GM23248 (cell line): ENCODE measurements around the gene GCK. TPM values are rescaled to one million over a fixed set of nuclear protein-coding genes. Genes with fewer than 3 reads are reported as not detected.

Experiments used
- DNase-seq: peaks from one replicate; pipeline ENCODE4 v3.0.0-alpha.2; 2015
- H2AFZ ChIP-seq: fragments of 200-600 bp; sonication (generic); 2 replicates; pipeline ENCODE4 v1.6.1; 2016; ENCODE audit warnings: antibody characterized with exemption
- H3F3A ChIP-seq: fragments of 200-600 bp; sonication (generic); 2 replicates; pipeline ENCODE4 v1.6.1; 2016; ENCODE audit warnings: mild to moderate bottlenecking, antibody characterized with exemption, mixed run types; ENCODE audit not compliant: insufficient read depth
- H3K27ac ChIP-seq: fragments of 200-600 bp; sonication (generic); 2 replicates; pipeline ENCODE4 v1.5.1; 2016; ENCODE audit warnings: mild to moderate bottlenecking
- H3K27me3 ChIP-seq: fragments of 200-600 bp; sonication (generic); replicated peaks from 2 replicates; pipeline ENCODE4 v1.6.1; 2016; ENCODE audit warnings: mild to moderate bottlenecking; ENCODE audit not compliant: insufficient read depth
- H3K36me3 ChIP-seq: fragments of 200-600 bp; sonication (generic); 2 replicates; pipeline ENCODE4 v1.6.1; 2016; ENCODE audit warnings: low read depth, mild to moderate bottlenecking
- H3K4me1 ChIP-seq: fragments of 200-600 bp; sonication (generic); 2 replicates; pipeline ENCODE4 v1.6.1; 2016; ENCODE audit warnings: mild to moderate bottlenecking; ENCODE audit not compliant: insufficient read depth
- H3K4me2 ChIP-seq: fragments of 200-600 bp; sonication (generic); one replicate; pipeline ENCODE4 v1.6.1; 2016; ENCODE audit warnings: mild to moderate bottlenecking; ENCODE audit not compliant: unreplicated experiment
- H3K4me3 ChIP-seq: fragments of 200-600 bp; sonication (generic); 2 replicates; pipeline ENCODE4 v1.5.1; 2016; ENCODE audit warnings: mild to moderate bottlenecking
- H3K79me2 ChIP-seq: fragments of 200-600 bp; sonication (generic); 2 replicates; pipeline ENCODE4 v1.6.1; 2016; ENCODE audit warnings: mild to moderate bottlenecking; ENCODE audit not compliant: insufficient read depth
- H3K9ac ChIP-seq: fragments of 200-600 bp; sonication (generic); 2 replicates; pipeline ENCODE4 v1.6.1; 2016; ENCODE audit warnings: mild to moderate bottlenecking
- H3K9me2 ChIP-seq: fragments of 200-600 bp; sonication (generic); 2 replicates; pipeline ENCODE4 v1.6.1; 2016; ENCODE audit warnings: mixed run types, mild to moderate bottlenecking, moderate library complexity; ENCODE audit not compliant: insufficient read depth
- H3K9me3 ChIP-seq: fragments of 200-600 bp; sonication (generic); one replicate; pipeline ENCODE4 v1.6.1; 2017; ENCODE audit warnings: low read depth
- H4K20me1 ChIP-seq: fragments of 200-600 bp; sonication (generic); 2 replicates; pipeline ENCODE4 v1.6.0; 2016; ENCODE audit not compliant: insufficient read depth
- EZH2 ChIP-seq: fragments of 200-600 bp; sonication (generic); IDR thresholded peaks from 2 replicates; pipeline ENCODE4 v1.6.1; 2018; ENCODE audit warnings: antibody characterized with exemption, mild to moderate bottlenecking; ENCODE audit not compliant: insufficient read depth, poor library complexity, severe bottlenecking
- EZH2phosphoT487 ChIP-seq: fragments of 200-600 bp; sonication (generic); IDR thresholded peaks from 2 replicates; pipeline ENCODE4 v1.6.1; 2018; ENCODE audit warnings: antibody characterized with exemption, moderate library complexity, mild to moderate bottlenecking, low read depth; ENCODE audit not compliant: insufficient read depth
- WGBS, 2 experiments: methylation state at CpG; one replicate each; pipeline ENCODE4 v1.1.6; 2015 to 2017; ENCODE audit warnings: low lambda C conversion rate in 2 of 2, low coverage in 1 of 2; ENCODE audit errors: missing lambda C conversion rate in 2 of 2; 5-methylcytosine and 5-hydroxymethylcytosine counted together
- in situ Hi-C: fragments of 300-500 bp; cut with MboI; formaldehyde crosslinking; loops from 2 replicates; pipeline ENCODE4 v1.15.0; 2020
- polyA plus RNA-seq: library from polyadenylated mRNA; unstranded; fragments of >200 nt; fragmentation: Nextera tagmentation; extraction: Ambion mirVana; gene quantifications from 2 replicates; pipeline ENCODE4 v1.2.1, GENCODE V29; 2016
- total RNA-seq: library from RNA; depleted of rRNA; stranded (reverse); fragments of >200 nt; shearing (Covaris generic); gene quantifications from 2 replicates; pipeline ENCODE4 v1.2.3, GENCODE V29; 2014

GCK gene
- total and polyA plus RNA-seq, 2 experiments from 2014 or later = 0.11 to 0.23 TPM

- TF ChIP-seq EZH2 = no peak
- TF ChIP-seq EZH2phosphoT487 = no peak
- H3F3A ChIP-seq = 0 out of 2 replicates have a peak, but pooled peaks cover 11% of the 10 kb centered on the region
- no peaks in the 10 kb centered on the region for H3K4me1 ChIP-seq
- no peak within 1 kb of the TSS for H3K9ac ChIP-seq
- no peaks in the 10 kb centered on the region for H4K20me1 ChIP-seq
- 82 to 89% methylated on average over 6 of the region's 6 CpGs for WGBS, 2 experiments
- H3K79me2 ChIP-seq = no peaks in the 10 kb centered on the region
- no peak for DNase-seq
- H3K9me3 ChIP-seq = no peaks in the 10 kb centered on the region
- H3K27ac ChIP-seq = no peak within 1 kb of the TSS
- in situ Hi-C loops = no loop called here
- no peaks in the 10 kb centered on the region for H3K27me3 ChIP-seq
- no peak within 1 kb of the TSS for H3K4me3 ChIP-seq
- no peaks in the 10 kb centered on the region for H3K9me2 ChIP-seq
- H3K36me3 ChIP-seq = no peaks in the 10 kb centered on the region
- no peak within 1 kb of the TSS for H2AFZ ChIP-seq
- no peak within 1 kb of the TSS for H3K4me2 ChIP-seq
Measured at GRCh38 chr7:44141221-44141850, 47.9 kb downstream of the GCK start, which contains the start of gene MYL7. Gene MYL7, minus strand, starts transcription at chr7:44141332. Its CDS starts 27 bp downstream, at chr7:44141305.

DNA sequence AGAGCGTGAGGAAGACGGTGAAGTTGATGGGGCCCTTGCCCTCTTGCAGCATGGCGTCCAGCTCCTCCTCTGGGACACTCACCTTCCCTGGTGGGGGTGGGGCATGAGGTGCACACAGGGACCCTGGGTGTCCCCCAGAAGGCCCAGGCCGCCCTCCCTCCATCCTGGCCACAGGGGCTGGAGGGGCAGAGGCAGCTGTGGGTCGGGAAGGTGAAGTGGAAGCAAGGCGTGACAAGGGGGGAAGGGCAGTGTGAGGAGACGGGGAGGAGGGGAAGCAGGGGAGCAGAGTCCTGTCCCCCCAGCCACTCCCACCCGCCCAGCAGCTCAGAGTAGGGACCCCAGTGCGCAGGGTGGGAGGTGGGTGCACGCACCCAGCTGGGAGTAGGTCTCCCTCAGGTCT lies 48.9 kb downstream of the GCK start:
- Histone ChIP-seq H3K79me2 (no peaks in the 10 kb centered on the region), H2AFZ (no peak overlapping the region), H3K4me1 (no peaks in the 10 kb centered on the region), H3K4me3 (no peak overlapping the region), H3K36me3 (no peaks in the 10 kb centered on the region), H3K27me3 (no peaks in the 10 kb centered on the region), H3K4me2 (no peak overlapping the region), H4K20me1 (no peaks in the 10 kb centered on the region), H3K27ac (no peak overlapping the region), H3K9ac (no peak overlapping the region), H3K9me2 (no peaks in the 10 kb centered on the region), H3F3A (0 out of 2 replicates have a peak, but pooled peaks cover 11% of the 10 kb centered on the region), H3K9me3 (no peaks in the 10 kb centered on the region)
- TF ChIP-seq EZH2phosphoT487 (no peak), EZH2 (no peak)
- WGBS, 2 experiments = 67 to 80% methylated on average over 5 to 10 of the region's 10 CpGs
- in situ Hi-C loops = no loop called here
- DNase-seq = no peak

DNA sequence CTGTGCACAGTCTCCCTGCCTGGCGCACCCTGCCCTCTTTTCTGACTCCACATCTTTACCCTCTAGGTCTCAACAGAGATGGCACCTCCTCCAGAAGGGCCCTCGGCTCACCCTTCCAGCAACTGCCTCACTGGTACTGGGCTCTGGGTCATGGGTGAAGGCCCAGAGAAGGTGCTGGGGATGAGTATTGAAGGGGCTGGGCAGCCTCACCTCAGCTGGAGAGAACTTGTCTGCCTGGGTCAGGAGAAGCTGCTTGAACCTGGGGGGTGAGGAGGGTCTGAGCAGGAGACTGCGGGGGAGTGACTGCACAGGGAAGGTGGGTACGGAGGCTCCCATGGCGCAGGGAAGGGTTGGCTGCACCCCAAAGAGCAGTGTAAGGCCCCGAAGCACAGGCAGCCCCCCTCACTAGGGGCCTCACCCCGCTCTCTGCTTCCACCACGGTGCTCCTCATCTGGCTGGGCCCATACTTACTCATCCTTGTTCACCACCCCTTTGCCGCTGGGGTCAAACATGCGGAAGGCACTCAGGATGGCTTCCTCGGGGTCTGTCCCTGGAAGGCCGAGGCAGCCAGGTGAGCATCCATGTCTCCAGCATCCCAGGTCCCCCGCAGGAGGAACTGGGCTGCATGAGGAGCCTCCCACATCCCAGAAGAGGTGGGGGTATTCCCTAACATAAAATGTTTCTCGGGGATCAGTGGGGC lies 49.8 kb downstream of the GCK start:
- Histone ChIP-seq H3K4me3 (no peak overlapping the region), H3K9ac (no peak overlapping the region), H3K9me2 (no peaks in the 10 kb centered on the region), H3K36me3 (no peaks in the 10 kb centered on the region), H3K4me1 (no peaks in the 10 kb centered on the region), H3K9me3 (no peaks in the 10 kb centered on the region), H3K27me3 (no peaks in the 10 kb centered on the region), H3K79me2 (no peaks in the 10 kb centered on the region), H3K27ac (no peak overlapping the region), H4K20me1 (no peaks in the 10 kb centered on the region), H3F3A (0 out of 2 replicates have a peak, but pooled peaks cover 11% of the 10 kb centered on the region), H3K4me2 (no peak overlapping the region), H2AFZ (no peak overlapping the region)
- in situ Hi-C loops = loop anchor here (5.0 kb wide), 1 partner anchor 52 kb away; no protein-coding TSS in a partner anchor
- DNase-seq = no peak
- 79 to 82% methylated on average over 14 of the region's 14 CpGs for WGBS, 2 experiments
- no peak for TF ChIP-seq EZH2phosphoT487
- no peak for TF ChIP-seq EZH2

DNA sequence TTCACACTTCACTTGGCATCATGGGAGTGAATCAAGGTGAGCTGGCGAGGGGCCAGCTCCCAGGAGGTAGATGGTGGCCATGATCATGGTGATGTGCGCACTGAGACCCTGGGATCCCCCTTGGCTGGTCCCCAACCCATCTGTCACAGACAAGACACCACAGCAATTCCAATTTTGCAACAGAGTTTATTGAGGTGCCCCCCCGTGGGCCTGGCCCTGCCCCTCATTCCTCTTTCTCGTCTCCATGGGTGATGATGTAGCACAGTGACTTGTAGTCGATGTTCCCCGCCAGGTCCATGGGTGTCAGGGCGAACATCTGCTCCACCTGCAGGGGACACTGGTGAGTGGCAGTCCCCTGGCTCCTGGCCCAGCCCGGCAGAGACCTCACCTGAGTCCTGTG lies 50.5 kb downstream of the GCK start:
- no peak for DNase-seq
- Histone ChIP-seq H3K79me2 (no peaks in the 10 kb centered on the region), H3K4me1 (no peaks in the 10 kb centered on the region), H3K27me3 (no peaks in the 10 kb centered on the region), H3K27ac (no peak overlapping the region), H3F3A (0 out of 2 replicates have a peak, but pooled peaks cover 6% of the 10 kb centered on the region), H4K20me1 (no peaks in the 10 kb centered on the region), H3K4me3 (no peak overlapping the region), H3K9me2 (no peaks in the 10 kb centered on the region), H3K9ac (no peak overlapping the region), H3K36me3 (no peaks in the 10 kb centered on the region), H3K4me2 (no peak overlapping the region), H2AFZ (no peak overlapping the region), H3K9me3 (no peaks in the 10 kb centered on the region)
- in situ Hi-C loops = loop anchor here (5.0 kb wide), 1 partner anchor 51 kb away; no protein-coding TSS in a partner anchor
- WGBS, 2 experiments = 71 to 75% methylated on average over 7 to 8 of the region's 8 CpGs
- no peak for TF ChIP-seq EZH2
- no peak for TF ChIP-seq EZH2phosphoT487
